Measurements from ENCODE around the gene CPT1A. TPM values are rescaled to one million over a fixed set of nuclear protein-coding genes. Genes with fewer than 3 reads are reported as not detected.

Gene CPT1A
- total RNA-seq, 1 experiment from 2014 or later = 31.8 TPM

DNA sequence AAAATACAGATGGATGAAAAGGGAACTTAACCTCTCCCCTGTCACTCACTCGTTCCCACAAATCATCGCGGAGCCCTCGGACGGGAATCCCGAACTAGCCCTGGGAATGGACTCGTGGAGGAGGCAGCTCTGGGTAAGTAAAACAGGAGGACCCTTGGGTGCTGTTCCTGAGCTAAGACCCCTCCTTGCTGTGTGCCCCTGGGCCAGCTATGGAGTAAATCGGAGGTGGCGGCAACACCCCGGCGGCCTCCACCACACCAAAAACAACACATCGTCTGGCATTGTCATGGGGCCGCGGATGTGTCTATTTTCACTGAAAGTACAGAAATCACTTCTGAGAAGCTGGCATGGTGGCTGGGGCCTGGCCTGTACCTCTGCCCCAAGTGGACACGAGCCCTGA is 12.1 kb downstream of the CPT1A start:
- no peak overlapping the region for H3K27ac Mint-ChIP-seq (ENCODE audit: low read depth, unreplicated experiment)
- H3K27me3 Mint-ChIP-seq (ENCODE audit: insufficient read depth, unreplicated experiment) = no peaks in the 10 kb centered on the region
- ChIA-PET CTCF (interaction anchor here (1.2 kb wide), 1 partner anchor 30 kb away, joined by 5 read pairs; no protein-coding TSS in a partner anchor), POLR2A (no interaction called here)
- DNase-seq (ENCODE audit: unreplicated experiment) = no peak
- no peaks in the 10 kb centered on the region for H3K4me1 Mint-ChIP-seq (ENCODE audit: insufficient read depth, unreplicated experiment)
- no peak overlapping the region for H3K4me3 Mint-ChIP-seq (ENCODE audit: unreplicated experiment)
- no peaks in the 10 kb centered on the region for H3K9me3 Mint-ChIP-seq (ENCODE audit: unreplicated experiment)
- intact Hi-C loops (cut with micrococcal nuclease) = no loop called here
- no TSS peak for BruUV-seq (replicated peaks)
- peaks cover 25% of the 10 kb centered on the region for H3K36me3 Mint-ChIP-seq (ENCODE audit: insufficient read depth, unreplicated experiment)
- no peak for TF ChIP-seq CTCF (IDR thresholded peaks at IDR 0.05; ENCODE audit: unreplicated experiment)

GRCh38 chr11:68828957-68829356 is 12.8 kb downstream of the CPT1A start:
- Mint-ChIP-seq H3K27me3 (ENCODE audit: insufficient read depth, unreplicated experiment) (no peaks in the 10 kb centered on the region), H3K4me1 (ENCODE audit: insufficient read depth, unreplicated experiment) (no peaks in the 10 kb centered on the region), H3K4me3 (ENCODE audit: unreplicated experiment) (no peak overlapping the region), H3K9me3 (ENCODE audit: unreplicated experiment) (no peaks in the 10 kb centered on the region), H3K27ac (ENCODE audit: low read depth, unreplicated experiment) (no peak overlapping the region), H3K36me3 (ENCODE audit: insufficient read depth, unreplicated experiment) (peaks cover 25% of the 10 kb centered on the region)
- no peak for TF ChIP-seq CTCF (IDR thresholded peaks at IDR 0.05; ENCODE audit: unreplicated experiment)
- no TSS peak for BruUV-seq (replicated peaks)
- DNase-seq (ENCODE audit: unreplicated experiment) = no peak
- POLR2A ChIA-PET = no interaction called here
- CTCF ChIA-PET = no interaction called here
- intact Hi-C loops (cut with micrococcal nuclease) = no loop called here

GRCh38 chr11:68828155-68828931 is 13.4 kb downstream of the CPT1A start:
- Mint-ChIP-seq H3K4me3 (ENCODE audit: unreplicated experiment) (no peak overlapping the region), H3K4me1 (ENCODE audit: insufficient read depth, unreplicated experiment) (no peaks in the 10 kb centered on the region), H3K9me3 (ENCODE audit: unreplicated experiment) (no peaks in the 10 kb centered on the region), H3K36me3 (ENCODE audit: insufficient read depth, unreplicated experiment) (peaks cover 24% of the 10 kb centered on the region), H3K27me3 (ENCODE audit: insufficient read depth, unreplicated experiment) (no peaks in the 10 kb centered on the region), H3K27ac (ENCODE audit: low read depth, unreplicated experiment) (no peak overlapping the region)
- no TSS peak for BruUV-seq (replicated peaks)
- POLR2A ChIA-PET = interaction anchor here (1.0 kb wide), 1 partner anchor 10 kb away, joined by 3 read pairs; no protein-coding TSS in a partner anchor
- intact Hi-C loops (cut with micrococcal nuclease) = no loop called here
- DNase-seq (ENCODE audit: unreplicated experiment) = no peak
- TF ChIP-seq CTCF (IDR thresholded peaks at IDR 0.05; ENCODE audit: unreplicated experiment) = no peak
- CTCF ChIA-PET = no interaction called here

DNA sequence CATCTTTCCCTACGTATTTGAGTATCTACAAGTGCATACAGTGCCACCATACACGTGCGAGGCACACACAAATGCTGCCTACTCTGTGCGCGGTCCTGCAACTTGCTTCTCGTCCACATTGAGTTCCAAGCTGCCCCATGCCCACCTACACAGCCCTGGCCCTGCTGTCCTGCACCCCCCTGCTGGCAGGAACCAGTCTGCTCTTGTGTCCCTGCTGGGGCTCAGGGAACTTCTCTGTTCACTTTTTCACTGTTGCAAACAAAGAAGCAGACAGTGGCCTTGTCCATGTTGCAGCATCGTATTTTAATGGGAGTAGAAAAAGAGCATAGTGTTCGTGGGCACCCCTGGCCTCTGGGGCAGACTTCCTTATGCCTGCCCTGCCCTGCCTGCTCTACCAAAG is 14.0 kb downstream of the CPT1A start:
- Mint-ChIP-seq H3K9me3 (ENCODE audit: unreplicated experiment) (no peaks in the 10 kb centered on the region), H3K36me3 (ENCODE audit: insufficient read depth, unreplicated experiment) (peaks cover 17% of the 10 kb centered on the region), H3K4me3 (ENCODE audit: unreplicated experiment) (no peak overlapping the region), H3K4me1 (ENCODE audit: insufficient read depth, unreplicated experiment) (no peaks in the 10 kb centered on the region), H3K27ac (ENCODE audit: low read depth, unreplicated experiment) (no peak overlapping the region), H3K27me3 (ENCODE audit: insufficient read depth, unreplicated experiment) (no peaks in the 10 kb centered on the region)
- TF ChIP-seq CTCF (IDR thresholded peaks at IDR 0.05; ENCODE audit: unreplicated experiment) = no peak
- no TSS peak for BruUV-seq (replicated peaks)
- intact Hi-C loops (cut with micrococcal nuclease) = no loop called here
- no peak for DNase-seq (ENCODE audit: unreplicated experiment)
- POLR2A ChIA-PET = interaction anchor here (0.7 to 1.0 kb wide), 2 partner anchors 9 to 69 kb away, joined by 3 read pairs; no protein-coding TSS in a partner anchor
- CTCF ChIA-PET = no interaction called here

Data from MCF 10A (cell line).